Keratinocyte (primary cell): ENCODE measurements around the gene TMEM37. TPM values are rescaled to one million over a fixed set of nuclear protein-coding genes. Genes with fewer than 3 reads are reported as not detected.

ENCODE experiments used
- DNase-seq: peaks from one replicate; pipeline ENCODE4 v3.0.0-alpha.2; 2011; ENCODE audit warnings: low read depth, missing footprints, low spot score
- FAIRE-seq: peaks from 2 replicates; lab custom pipeline; 2011; peaks lifted over from hg19 to GRCh38; lab: Jason Lieb, UNC
- H2AFZ ChIP-seq: 2 replicates; pipeline ENCODE4 v1.6.0; 2012; ENCODE audit warnings: low read length, control low read depth, inconsistent platforms; ENCODE audit not compliant: control insufficient read depth
- H3K27ac ChIP-seq: 2 replicates; pipeline ENCODE4 v1.5.1; 2011; ENCODE audit warnings: low read length; ENCODE audit not compliant: control insufficient read depth, insufficient read depth
- H3K27me3 ChIP-seq: 3 replicates; pipeline ENCODE4 v1.6.0; 2011; ENCODE audit warnings: low read length; ENCODE audit not compliant: control insufficient read depth, insufficient read depth; ENCODE audit errors: extremely low read depth
- H3K36me3 ChIP-seq, 2 experiments: 2 replicates in 1 of 2; 3 replicates in 1 of 2; pipeline ENCODE4 v1.5.1; 2011; ENCODE audit warnings: low read length in 2 of 2, mild to moderate bottlenecking in 1 of 2; ENCODE audit not compliant: control insufficient read depth in 2 of 2, insufficient read depth in 2 of 2; ENCODE audit errors: extremely low read depth in 1 of 2
- H3K4me1 ChIP-seq: 3 replicates; pipeline ENCODE4 v1.5.1; 2011; ENCODE audit warnings: low read length; ENCODE audit not compliant: control insufficient read depth, insufficient read depth; ENCODE audit errors: extremely low read depth
- H3K4me2 ChIP-seq: 3 replicates; pipeline ENCODE4 v1.6.0; 2011; ENCODE audit warnings: low read depth, low read length; ENCODE audit not compliant: control insufficient read depth, insufficient read depth; ENCODE audit errors: extremely low read depth
- H3K4me3 ChIP-seq, 3 experiments: fragments of 200-600 bp in 1 of 3; sonication (generic) in 1 of 3; 2 replicates in 2 of 3; 3 replicates in 1 of 3; pipeline ENCODE4 v1.5.1; 2011 to 2016; ENCODE audit warnings: low read length in 3 of 3, mild to moderate bottlenecking in 3 of 3, control low read depth in 2 of 3, inconsistent platforms in 1 of 3, low read depth in 1 of 3, mixed read lengths in 1 of 3, mixed run types in 1 of 3, moderate library complexity in 1 of 3; ENCODE audit not compliant: control insufficient read depth in 2 of 3, insufficient read depth in 2 of 3; ENCODE audit errors: extremely low read depth in 1 of 3
- H3K79me2 ChIP-seq: 2 replicates; pipeline ENCODE4 v1.6.0; 2012; ENCODE audit warnings: low read length; ENCODE audit not compliant: control insufficient read depth, insufficient read depth
- H3K9ac ChIP-seq: 3 replicates; pipeline ENCODE4 v1.6.0; 2011; ENCODE audit warnings: low read length; ENCODE audit not compliant: control insufficient read depth, insufficient read depth; ENCODE audit errors: extremely low read depth
- H3K9me1 ChIP-seq: 3 replicates; pipeline ENCODE4 v1.6.0; 2011; ENCODE audit warnings: low read length; ENCODE audit not compliant: control insufficient read depth, insufficient read depth; ENCODE audit errors: extremely low read depth
- H3K9me3 ChIP-seq: 2 replicates; pipeline ENCODE4 v1.5.1; 2012; ENCODE audit warnings: low read depth, low read length; ENCODE audit not compliant: control insufficient read depth
- H4K20me1 ChIP-seq: 3 replicates; pipeline ENCODE4 v1.6.0; 2011; ENCODE audit warnings: low read length; ENCODE audit not compliant: control insufficient read depth, insufficient read depth; ENCODE audit errors: extremely low read depth
- CTCF ChIP-seq, 3 experiments: IDR thresholded peaks in 1 of 3; conservative IDR thresholded peaks in 1 of 3; optimal IDR thresholded peaks in 1 of 3; 2 replicates in 2 of 3; 3 replicates in 1 of 3; pipeline versions ENCODE3 to v1.5.1; 2011; ENCODE audit warnings: low read length in 3 of 3, mild to moderate bottlenecking in 3 of 3, moderate library complexity in 2 of 3, control low read depth in 1 of 3, inconsistent platforms in 1 of 3; ENCODE audit not compliant: insufficient read depth in 2 of 3; ENCODE audit errors: extremely low read depth in 1 of 3
- EZH2 ChIP-seq: IDR thresholded peaks from one replicate; pipeline ENCODE4 v1.6.1; 2012; ENCODE audit warnings: inconsistent platforms, mild to moderate bottlenecking, low read length, moderate library complexity
- dilution Hi-C: fragments of 300-500 bp; cut with MboI; formaldehyde crosslinking; loops from one replicate; pipeline ENCODE4 v1.7.0; 2020; ENCODE audit warnings: low sequenced_read_pairs; ENCODE audit not compliant: extremely low pct_ligation_motif_present
- polyA minus RNA-seq, 3 experiments: library from RNA; depleted of rRNA, polyadenylated mRNA; stranded (reverse); fragments of >200 nt; gene quantifications; 1 replicate in 1 of 3; 2 replicates in 1 of 3; 3 replicates in 1 of 3; pipeline ENCODE4 v1.2.3, GENCODE V29; 2011
- polyA plus RNA-seq, 5 experiments: library from polyadenylated mRNA; depleted of rRNA in 3 of 5; stranded (reverse) in 3 of 5; stranded (forward) in 1 of 5; unstranded in 1 of 5; fragments of >200 nt; gene quantifications; 1 replicate in 1 of 5; 2 replicates in 3 of 5; 3 replicates in 1 of 5; pipeline versions ENCODE4 v1.2.1 to v1.2.3, GENCODE V29; 2011 to 2012; ENCODE audit warnings: missing spikeins in 2 of 5, low read depth in 1 of 5, low replicate concordance in 1 of 5

TMEM37 gene
- 0.10 to 0.18 TPM (median 0.13 TPM) in 3 replicates for polyA plus RNA-seq
- not detected for polyA plus RNA-seq (2011; ENCODE audit: low read depth)
- 0.08 and 0.11 TPM in 2 replicates for polyA plus RNA-seq (2011; cell fraction: cytosol; rRNA removed)
- polyA plus RNA-seq (2011; cell fraction: nucleus; rRNA removed) = not detected in 2 replicates
- 0.16 TPM in 1 of 2 replicates, not detected in the other for polyA plus RNA-seq (2012; ENCODE audit: low replicate concordance)
- 0.23 to 0.66 TPM in 2 of 3 replicates, not detected in the other for polyA minus RNA-seq
- polyA minus RNA-seq (2011; cell fraction: cytosol; rRNA and poly(A)+ RNA removed) = not detected
- polyA minus RNA-seq (2011; cell fraction: nucleus; rRNA and poly(A)+ RNA removed) = not detected in 2 replicates

GRCh38 chr2:119431155-119431975, at the start of gene TMEM37:
Gene TMEM37, plus strand, starts transcription at chr2:119431854. Its CDS starts 50 bp downstream, at chr2:119431904.
- Histone ChIP-seq H3K4me2 (peak within 1 kb of the TSS; percentile 70), H3K36me3 (no peaks in the 10 kb centered on the region), H3K79me2 (no peaks in the 10 kb centered on the region), H3K9me3 (no peaks in the 10 kb centered on the region), H2AFZ (peak within 1 kb of the TSS; percentile 58), H3K9me1 (no peaks in the 10 kb centered on the region), H3K9ac (peak within 1 kb of the TSS; percentile 36), H4K20me1 (no peaks in the 10 kb centered on the region), H3K27ac (no peak within 1 kb of the TSS), H3K27me3 (peaks cover 37% of the 10 kb centered on the region), H3K4me1 (peaks cover 14% of the 10 kb centered on the region), H3K4me3 (peak within 1 kb of the TSS; percentile 15 to 45 (median 36))
- dilution Hi-C loops = no loop called here
- DNase-seq (no peak), FAIRE-seq (no peak)
- no peak for TF ChIP-seq CTCF (optimal IDR thresholded peaks at IDR 0.05 in 1 of 3, IDR thresholded peaks at IDR 0.05 in 1 of 3, conservative IDR thresholded peaks at IDR 0.05 in 1 of 3; ENCODE audit: extremely low read depth in 1 of 3, insufficient read depth in 2 of 3, low read length in 3 of 3)
- no peak for TF ChIP-seq EZH2

- Histone ChIP-seq H2AFZ (no peak overlapping the region), H3K4me1 (peaks cover 10% of the 10 kb centered on the region), H3K4me2 (no peak overlapping the region), H3K27ac (no peak overlapping the region), H3K79me2 (no peaks in the 10 kb centered on the region), H3K9me3 (no peaks in the 10 kb centered on the region), H3K9ac (no peak overlapping the region), H3K9me1 (no peaks in the 10 kb centered on the region), H3K4me3 (no peak overlapping the region), H3K36me3 (no peaks in the 10 kb centered on the region), H4K20me1 (no peaks in the 10 kb centered on the region), H3K27me3 (no peaks in the 10 kb centered on the region)
- FAIRE-seq = no peak
- no peak for DNase-seq
- TF ChIP-seq EZH2 = no peak
- TF ChIP-seq CTCF (optimal IDR thresholded peaks at IDR 0.05 in 1 of 3, IDR thresholded peaks at IDR 0.05 in 1 of 3, conservative IDR thresholded peaks at IDR 0.05 in 1 of 3; ENCODE audit: extremely low read depth in 1 of 3, insufficient read depth in 2 of 3, low read length in 3 of 3) = no peak
- dilution Hi-C loops = no loop called here
Measured at GRCh38 chr2:119383410-119384140, 48.1 kb upstream of the TMEM37 start.
